ENCODE measurements around the gene MAN1C1.
"Not testable (repeated sequence)": the region's sequence is repeated elsewhere in the genome, so short reads cannot be mapped to it uniquely, and the experiment has no call there.

MAN1C1 gene

GRCh38 chr1:25699059-25699458, 82.5 kb downstream of the MAN1C1 start:
- not testable (repeated sequence) for DNase-seq

- no peak for DNase-seq
Measured at GRCh38 chr1:25699500-25700143, 83.0 kb downstream of the MAN1C1 start.

- no peak for DNase-seq
Measured at GRCh38 chr1:25700144-25700523, 83.5 kb downstream of the MAN1C1 start.

GRCh38 chr1:25700626-25701025, 84.0 kb downstream of the MAN1C1 start:
- DNase-seq = no peak

GRCh38 chr1:25701030-25701785, 84.6 kb downstream of the MAN1C1 start:
- no peak for DNase-seq

- no peak for DNase-seq
Measured at GRCh38 chr1:25702101-25702775, 85.6 kb downstream of the MAN1C1 start.

- no peak for DNase-seq
Measured at GRCh38 chr1:25703041-25703440, 86.5 kb downstream of the MAN1C1 start.

GRCh38 chr1:25703671-25704266, 87.2 kb downstream of the MAN1C1 start:
- DNase-seq = no peak

GRCh38 chr1:25704267-25704691, 87.7 kb downstream of the MAN1C1 start:
- peak; percentile 32 for DNase-seq

- DNase-seq = no peak
Measured at GRCh38 chr1:25705699-25706098, 89.1 kb downstream of the MAN1C1 start.

- DNase-seq = no peak
Measured at GRCh38 chr1:25706146-25707089, 89.8 kb downstream of the MAN1C1 start.

- no peak for DNase-seq
Measured at GRCh38 chr1:25707280-25708016, 90.9 kb downstream of the MAN1C1 start.

GRCh38 chr1:25710583-25711347, 94.2 kb downstream of the MAN1C1 start:
- DNase-seq = no peak

GRCh38 chr1:25711555-25712298, 95.1 kb downstream of the MAN1C1 start:
- DNase-seq = peak; percentile 70

- no peak for DNase-seq
Measured at GRCh38 chr1:25712299-25712970, 95.8 kb downstream of the MAN1C1 start.

GRCh38 chr1:25713961-25714360, 97.4 kb downstream of the MAN1C1 start:
- DNase-seq = no peak

GRCh38 chr1:25714372-25714931, 97.9 kb downstream of the MAN1C1 start:
- no peak for DNase-seq

GRCh38 chr1:25715888-25716287, 99.3 kb downstream of the MAN1C1 start:
- DNase-seq = no peak

- DNase-seq = no peak
Measured at GRCh38 chr1:25716320-25716719, 99.7 kb downstream of the MAN1C1 start.

Measured in stimulated activated CD8-positive, alpha-beta memory T cell treated with anti-CD3 and anti-CD28 coated beads, Interleukin-4, amount 100 ng/mL, for 48 hours (primary cell).